Tibial nerve (tissue), 4 donors: ENCODE data around the gene SLC6A6.

ENCODE experiments used
- EP300 ChIP-seq, 2 donors: sonication (generic); formaldehyde crosslinking; IDR thresholded peaks; one replicate each; pipeline ENCODE4 v1.6.1; 2017; ENCODE audit warnings: antibody characterized with exemption in 2 of 2, mild to moderate bottlenecking in 1 of 2
- POLR2A ChIP-seq, 2 donors: fragments of 450-650 bp; IDR thresholded peaks; one replicate each; pipeline ENCODE4 v1.6.1; 2017; ENCODE audit warnings: antibody characterized with exemption in 2 of 2, mild to moderate bottlenecking in 2 of 2, moderate library complexity in 2 of 2
- TF ChIP-seq, protein P1 (sequence below), 5 experiments: fragments of 200-600 bp in 3 of 5; fragments of 450-650 bp in 2 of 5; sonication (generic) in 3 of 5; IDR thresholded peaks; one replicate each; pipeline ENCODE4 v1.5.1; 2016 to 2019; ENCODE audit warnings: antibody characterized with exemption in 5 of 5, mild to moderate bottlenecking in 3 of 5, moderate library complexity in 2 of 5

GRCh38 chr3:14533457-14533958 is 131.1 kb downstream of the SLC6A6 start:
- TF ChIP-seq, protein P1, sequence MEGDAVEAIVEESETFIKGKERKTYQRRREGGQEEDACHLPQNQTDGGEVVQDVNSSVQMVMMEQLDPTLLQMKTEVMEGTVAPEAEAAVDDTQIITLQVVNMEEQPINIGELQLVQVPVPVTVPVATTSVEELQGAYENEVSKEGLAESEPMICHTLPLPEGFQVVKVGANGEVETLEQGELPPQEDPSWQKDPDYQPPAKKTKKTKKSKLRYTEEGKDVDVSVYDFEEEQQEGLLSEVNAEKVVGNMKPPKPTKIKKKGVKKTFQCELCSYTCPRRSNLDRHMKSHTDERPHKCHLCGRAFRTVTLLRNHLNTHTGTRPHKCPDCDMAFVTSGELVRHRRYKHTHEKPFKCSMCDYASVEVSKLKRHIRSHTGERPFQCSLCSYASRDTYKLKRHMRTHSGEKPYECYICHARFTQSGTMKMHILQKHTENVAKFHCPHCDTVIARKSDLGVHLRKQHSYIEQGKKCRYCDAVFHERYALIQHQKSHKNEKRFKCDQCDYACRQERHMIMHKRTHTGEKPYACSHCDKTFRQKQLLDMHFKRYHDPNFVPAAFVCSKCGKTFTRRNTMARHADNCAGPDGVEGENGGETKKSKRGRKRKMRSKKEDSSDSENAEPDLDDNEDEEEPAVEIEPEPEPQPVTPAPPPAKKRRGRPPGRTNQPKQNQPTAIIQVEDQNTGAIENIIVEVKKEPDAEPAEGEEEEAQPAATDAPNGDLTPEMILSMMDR (IDR thresholded peaks at IDR 0.05), result no peak
- TF ChIP-seq EP300 (IDR thresholded peaks at IDR 0.05), result no peak
- TF ChIP-seq POLR2A (IDR thresholded peaks at IDR 0.05), result no peak
